H9 (cell line): ENCODE data around the gene NKAIN1. TPM values are rescaled to one million over a fixed set of nuclear protein-coding genes. Genes with fewer than 3 reads are reported as not detected.

Experiments
- DNase-seq: peaks from one replicate; pipeline ENCODE4 v3.0.0-alpha.2; 2017
- H2AFZ ChIP-seq: one replicate; pipeline ENCODE4 v1.6.1; 2013; ENCODE audit warnings: mild to moderate bottlenecking, low read length, control low read depth, moderate library complexity
- H2AK5ac ChIP-seq: 2 replicates; pipeline ENCODE4 v1.6.1; 2013; ENCODE audit warnings: low read length, control low read depth, mixed read lengths; ENCODE audit not compliant: insufficient read length
- H2BK120ac ChIP-seq: one replicate; pipeline ENCODE4 v1.6.1; 2013; ENCODE audit warnings: low read depth, mild to moderate bottlenecking, low read length, control low read depth, inconsistent platforms; ENCODE audit not compliant: poor library complexity, severe bottlenecking
- H2BK12ac ChIP-seq: 2 replicates; pipeline ENCODE4 v1.6.1; 2013; ENCODE audit warnings: low read length, control low read depth, mixed read lengths, low read depth; ENCODE audit not compliant: insufficient read length
- H2BK15ac ChIP-seq: 2 replicates; pipeline ENCODE4 v1.6.1; 2013; ENCODE audit warnings: low read depth, low read length, control low read depth
- H2BK20ac ChIP-seq: one replicate; pipeline ENCODE4 v1.6.1; 2013; ENCODE audit warnings: low read depth, mild to moderate bottlenecking, low read length, control low read depth, inconsistent platforms; ENCODE audit not compliant: poor library complexity, severe bottlenecking
- H2BK5ac ChIP-seq: 2 replicates; pipeline ENCODE4 v1.6.1; 2013; ENCODE audit warnings: low read length, control low read depth, mixed read lengths; ENCODE audit not compliant: insufficient read length
- H3K14ac ChIP-seq: 2 replicates; pipeline ENCODE4 v1.6.1; 2013; ENCODE audit warnings: low read length, control low read depth; ENCODE audit not compliant: insufficient read depth
- H3K18ac ChIP-seq: 2 replicates; pipeline ENCODE4 v1.6.1; 2013; ENCODE audit warnings: low read depth, mild to moderate bottlenecking, mixed read lengths, low read length, control low read depth; ENCODE audit not compliant: insufficient read length
- H3K23ac ChIP-seq: 2 replicates; pipeline ENCODE4 v1.6.1; 2013; ENCODE audit warnings: low read length, control low read depth, mixed read lengths, low read depth; ENCODE audit not compliant: insufficient read length
- H3K23me2 ChIP-seq: 2 replicates; pipeline ENCODE4 v1.6.1; 2013; ENCODE audit warnings: low read depth, mild to moderate bottlenecking, mixed read lengths, low read length, control low read depth; ENCODE audit not compliant: insufficient read length, poor library complexity, severe bottlenecking
- H3K27ac ChIP-seq: 2 replicates; pipeline ENCODE4 v1.5.1; 2013; ENCODE audit warnings: low read length, control low read depth, mixed read lengths, low read depth; ENCODE audit not compliant: insufficient read length
- H3K27me3 ChIP-seq: 2 replicates; pipeline ENCODE4 v1.6.1; 2013; ENCODE audit warnings: low read length, control low read depth, inconsistent platforms; ENCODE audit not compliant: insufficient read depth
- H3K4ac ChIP-seq: 2 replicates; pipeline ENCODE4 v1.6.1; 2013; ENCODE audit warnings: low read depth, mild to moderate bottlenecking, control low read depth, inconsistent platforms, low read length, moderate library complexity
- H3K4me1 ChIP-seq: 2 replicates; pipeline ENCODE4 v1.6.1; 2013; ENCODE audit warnings: low read length, control low read depth, inconsistent platforms; ENCODE audit not compliant: insufficient read depth
- H3K4me2 ChIP-seq: 2 replicates; pipeline ENCODE4 v1.6.1; 2013; ENCODE audit warnings: low read length, control low read depth, mixed read lengths; ENCODE audit not compliant: insufficient read length, insufficient read depth
- H3K56ac ChIP-seq: 2 replicates; pipeline ENCODE4 v1.6.1; 2013; ENCODE audit warnings: low read depth, mild to moderate bottlenecking, mixed read lengths, low read length, control low read depth; ENCODE audit not compliant: insufficient read length
- H3K79me1 ChIP-seq: 2 replicates; pipeline ENCODE4 v1.6.1; 2013; ENCODE audit warnings: low read depth, mild to moderate bottlenecking, moderate library complexity, low read length, control low read depth, inconsistent platforms; ENCODE audit not compliant: insufficient read depth, poor library complexity, severe bottlenecking
- H3K79me2 ChIP-seq: 2 replicates; pipeline ENCODE4 v1.6.1; 2013; ENCODE audit warnings: low read length, control low read depth, inconsistent platforms; ENCODE audit not compliant: insufficient read depth
- H3K9ac ChIP-seq: 2 replicates; pipeline ENCODE4 v1.6.1; 2013; ENCODE audit warnings: low read length, control low read depth, mixed read lengths; ENCODE audit not compliant: insufficient read length; ENCODE audit errors: extremely low read depth
- H3K9me3 ChIP-seq: one replicate; pipeline ENCODE4 v1.6.1; 2013; ENCODE audit warnings: low read depth, low read length, inconsistent platforms; ENCODE audit not compliant: control insufficient read depth
- H3T11ph ChIP-seq: one replicate; pipeline ENCODE4 v1.6.1; 2013; ENCODE audit warnings: mild to moderate bottlenecking, low read length, control low read depth, inconsistent platforms
- H4K20me1 ChIP-seq: one replicate; pipeline ENCODE4 v1.6.1; 2013; ENCODE audit not compliant: control insufficient read depth, insufficient read length, insufficient read depth
- H4K5ac ChIP-seq: 2 replicates; pipeline ENCODE4 v1.6.1; 2013; ENCODE audit warnings: low read depth, mild to moderate bottlenecking, mixed read lengths, low read length, control low read depth; ENCODE audit not compliant: insufficient read length
- H4K8ac ChIP-seq: replicated peaks from 2 replicates; pipeline ENCODE4 v1.6.1; 2013; ENCODE audit warnings: low read length, control low read depth, mixed read lengths, low read depth; ENCODE audit not compliant: insufficient read length
- H4K91ac ChIP-seq: 2 replicates; pipeline ENCODE4 v1.6.1; 2013; ENCODE audit warnings: low read depth, mild to moderate bottlenecking, moderate library complexity, mixed read lengths, low read length, control low read depth; ENCODE audit not compliant: insufficient read length
- H3K27ac Mint-ChIP-seq, 3 experiments: 2 replicates in 2 of 3; 3 replicates in 1 of 3; pipeline ENCODE4 v1.8.0; 2020 to 2021; ENCODE audit warnings: mixed read lengths in 3 of 3, mild to moderate bottlenecking in 1 of 3, moderate library complexity in 1 of 3
- H3K27me3 Mint-ChIP-seq: 2 replicates; pipeline ENCODE4 v1.8.0; 2021; ENCODE audit warnings: low read depth, mild to moderate bottlenecking, moderate library complexity, mixed read lengths
- H3K36me3 Mint-ChIP-seq, 3 experiments: 2 replicates in 2 of 3; 3 replicates in 1 of 3; pipeline ENCODE4 v1.8.0; 2020 to 2021; ENCODE audit warnings: low read depth in 3 of 3, mixed read lengths in 3 of 3; ENCODE audit not compliant: insufficient read depth in 1 of 3
- H3K4me1 Mint-ChIP-seq, 2 experiments: 2 replicates each; pipeline ENCODE4 v1.8.0; 2020; ENCODE audit warnings: mixed read lengths in 2 of 2
- H3K4me3 Mint-ChIP-seq, 2 experiments: 2 replicates in 1 of 2; 3 replicates in 1 of 2; pipeline ENCODE4 v1.8.0; 2020 to 2021; ENCODE audit warnings: mild to moderate bottlenecking in 2 of 2, mixed read lengths in 2 of 2, moderate library complexity in 1 of 2
- H3K9me3 Mint-ChIP-seq, 2 experiments: 2 replicates in 1 of 2; 3 replicates in 1 of 2; pipeline ENCODE4 v1.8.0; 2020; ENCODE audit warnings: mild to moderate bottlenecking in 2 of 2, mixed read lengths in 2 of 2, moderate library complexity in 1 of 2
- CTCF ChIP-seq: fragments of 200-600 bp; sonication (generic); conservative IDR thresholded peaks from 3 replicates; pipeline ENCODE4 v1.8.0; 2021; ENCODE audit warnings: antibody characterized with exemption, mild to moderate bottlenecking
- WGBS: extraction: QIAGEN DNeasy Blood & Tissue Kit; methylation state at CpG from one replicate; pipeline ENCODE4 v1.1.7; 2013; ENCODE audit warnings: missing lambda C conversion rate, low lambda C conversion rate, mixed read lengths; ENCODE audit not compliant: insufficient read length; ENCODE audit errors: extremely low coverage; 5-methylcytosine and 5-hydroxymethylcytosine counted together
- total RNA-seq: library from RNA; stranded (reverse); gene quantifications from 2 replicates; pipeline ENCODE4 v1.2.1, GENCODE V29; 2021

NKAIN1 gene
- total RNA-seq, 1 experiment from 2014 or later = 25.6 TPM

- Histone ChIP-seq H4K91ac (no peak overlapping the region), H3K4ac (no peak overlapping the region), H3K23ac (no peak overlapping the region), H2BK20ac (no peak overlapping the region), H3K27me3 (no peaks in the 10 kb centered on the region), H3K56ac (no peak overlapping the region), H3K79me1 (no peaks in the 10 kb centered on the region), H2BK120ac (no peak overlapping the region), H3K14ac (no peak overlapping the region), H2AK5ac (no peak overlapping the region), H2BK15ac (no peak overlapping the region), H4K20me1 (no peaks in the 10 kb centered on the region), H3T11ph (no peak overlapping the region), H3K4me2 (no peak overlapping the region), H3K4me1 (no peaks in the 10 kb centered on the region), H2BK12ac (no peak overlapping the region), H2BK5ac (no peak overlapping the region), H2AFZ (no peak overlapping the region), H3K23me2 (peaks cover 4% of the 10 kb centered on the region), H3K9me3 (no peaks in the 10 kb centered on the region), H3K27ac (no peak overlapping the region), H3K18ac (no peak overlapping the region), H4K8ac (no peak overlapping the region), H4K5ac (no peak overlapping the region), H3K79me2 (no peaks in the 10 kb centered on the region), H3K9ac (no peak overlapping the region)
- Mint-ChIP-seq H3K27ac (no peak overlapping the region), H3K4me1 (peaks cover 13 to 15% of the 10 kb centered on the region in 2 experiments), H3K4me3 (no peak overlapping the region; a peak in 1 of 5 replicates), H3K36me3 (peaks cover 0 to 12% (median 3%) of the 10 kb centered on the region in 3 experiments; a peak in 5 of 7 replicates), H3K9me3 (peaks cover 2 to 3% of the 10 kb centered on the region in 2 experiments; a peak in 1 of 5 replicates), H3K27me3 (peaks cover 3% of the 10 kb centered on the region; the same call in 1 of the 2 replicates)
- no CpG with 5 or more reads among the region's 3 CpGs for WGBS
- TF ChIP-seq CTCF = no peak
- no peak for DNase-seq
Observed at GRCh38 chr1:31153423-31153822, 86.3 kb downstream of the NKAIN1 start.
